ENCODE results near the gene CDC42BPB.

Gene CDC42BPB

DNA sequence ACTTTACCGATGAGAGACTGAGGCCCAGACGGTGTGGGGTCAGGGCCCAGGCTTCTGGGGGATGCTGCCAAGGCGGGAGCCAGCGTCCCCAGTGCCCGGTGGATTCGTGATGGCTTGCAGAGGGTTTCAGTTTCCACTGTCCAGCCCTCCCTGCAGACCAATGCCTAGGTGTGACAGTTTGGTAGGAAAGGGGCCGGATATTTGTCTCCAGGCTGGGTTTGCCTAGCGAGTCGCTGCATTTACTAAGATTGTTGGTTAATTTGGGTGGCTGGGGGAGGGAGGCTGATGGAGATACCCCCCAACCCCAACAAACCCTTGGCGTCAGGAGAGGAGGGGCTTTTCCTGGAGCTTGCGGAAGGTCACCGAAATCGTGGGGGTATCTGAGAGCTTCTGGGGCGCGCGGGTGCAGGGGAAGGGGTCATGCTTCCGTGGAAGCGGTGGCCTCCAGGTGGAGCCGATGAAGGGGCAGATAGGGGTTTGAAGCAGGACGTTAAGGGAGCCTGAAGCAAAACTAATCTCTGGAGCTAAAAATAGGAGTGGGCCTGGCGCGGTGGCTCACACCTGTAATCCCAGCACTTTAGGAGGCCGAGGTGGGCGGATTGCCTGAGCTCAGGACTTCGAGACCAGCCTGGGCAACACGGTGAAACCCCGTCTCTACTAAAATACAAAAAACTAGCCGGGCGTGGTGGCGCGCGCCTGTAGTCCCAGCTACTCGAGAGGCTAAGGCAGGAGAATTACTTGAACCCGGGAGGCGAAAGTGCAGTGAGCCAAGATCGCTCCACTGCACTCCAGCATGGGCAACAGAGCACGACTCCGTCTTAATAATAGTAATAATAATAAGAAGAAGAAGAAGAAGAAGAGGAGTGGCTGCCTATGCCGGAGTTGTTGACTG is 1.1 kb upstream of the CDC42BPB start:
- TF ChIP-seq, protein P1, sequence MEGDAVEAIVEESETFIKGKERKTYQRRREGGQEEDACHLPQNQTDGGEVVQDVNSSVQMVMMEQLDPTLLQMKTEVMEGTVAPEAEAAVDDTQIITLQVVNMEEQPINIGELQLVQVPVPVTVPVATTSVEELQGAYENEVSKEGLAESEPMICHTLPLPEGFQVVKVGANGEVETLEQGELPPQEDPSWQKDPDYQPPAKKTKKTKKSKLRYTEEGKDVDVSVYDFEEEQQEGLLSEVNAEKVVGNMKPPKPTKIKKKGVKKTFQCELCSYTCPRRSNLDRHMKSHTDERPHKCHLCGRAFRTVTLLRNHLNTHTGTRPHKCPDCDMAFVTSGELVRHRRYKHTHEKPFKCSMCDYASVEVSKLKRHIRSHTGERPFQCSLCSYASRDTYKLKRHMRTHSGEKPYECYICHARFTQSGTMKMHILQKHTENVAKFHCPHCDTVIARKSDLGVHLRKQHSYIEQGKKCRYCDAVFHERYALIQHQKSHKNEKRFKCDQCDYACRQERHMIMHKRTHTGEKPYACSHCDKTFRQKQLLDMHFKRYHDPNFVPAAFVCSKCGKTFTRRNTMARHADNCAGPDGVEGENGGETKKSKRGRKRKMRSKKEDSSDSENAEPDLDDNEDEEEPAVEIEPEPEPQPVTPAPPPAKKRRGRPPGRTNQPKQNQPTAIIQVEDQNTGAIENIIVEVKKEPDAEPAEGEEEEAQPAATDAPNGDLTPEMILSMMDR (IDR thresholded peaks at IDR 0.05) = no peak

DNA sequence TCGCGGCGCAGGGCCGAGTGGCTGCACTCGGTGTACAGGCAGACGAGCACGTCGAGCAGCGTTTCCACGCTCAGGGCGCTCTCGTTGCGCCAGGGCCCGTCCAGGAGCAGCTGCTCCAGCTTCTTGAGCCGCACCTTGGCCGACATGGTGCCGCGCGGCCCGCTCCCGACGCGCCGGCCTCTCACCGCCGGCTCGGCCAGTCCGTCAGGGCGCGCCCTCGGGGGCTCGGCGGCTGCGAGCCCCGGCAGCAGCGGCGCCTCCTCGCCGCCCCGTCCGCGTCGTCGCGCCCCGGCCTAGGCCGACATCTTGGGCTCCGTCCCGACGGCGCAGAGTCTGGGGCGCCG is 349 bp downstream of the CDC42BPB start:
- TF ChIP-seq, protein P1 (IDR thresholded peaks at IDR 0.05) = no peak

DNA sequence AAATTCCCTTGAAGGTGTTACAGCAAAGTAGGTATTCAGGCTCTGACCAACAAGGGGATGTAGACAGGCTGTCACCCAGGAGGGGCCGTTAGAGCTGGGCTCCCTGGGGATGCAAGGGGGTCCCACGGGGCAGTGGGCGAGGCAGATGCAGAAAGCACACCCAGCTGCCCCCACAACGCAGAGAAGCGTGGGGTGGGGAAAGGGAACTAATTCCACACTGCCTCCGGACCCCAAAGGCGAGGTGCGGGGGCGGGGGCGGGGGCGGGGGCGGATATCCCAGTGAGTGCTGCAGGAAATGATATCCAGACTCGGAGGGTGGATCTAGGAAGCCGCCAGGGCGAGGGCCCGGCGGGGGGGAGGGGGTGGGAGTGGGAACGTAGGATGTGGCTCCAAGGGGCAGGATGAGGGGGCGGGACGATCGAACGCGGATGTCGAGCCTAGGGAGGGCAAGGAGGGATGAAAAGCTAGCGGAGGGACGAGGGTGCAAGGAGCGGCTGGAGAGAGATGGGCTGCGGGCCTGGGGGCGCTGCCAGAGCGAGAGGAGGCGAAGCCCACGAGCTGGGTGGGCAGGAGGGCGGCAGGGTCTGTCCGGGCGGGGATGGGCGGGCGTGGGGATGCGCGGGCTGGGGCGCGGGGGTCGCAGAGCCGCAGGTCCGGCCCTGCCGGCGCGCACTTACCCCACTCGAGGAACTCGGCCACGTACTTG is 874 bp downstream of the CDC42BPB start:
- TF ChIP-seq, protein P1 (IDR thresholded peaks at IDR 0.05) = no peak

DNA sequence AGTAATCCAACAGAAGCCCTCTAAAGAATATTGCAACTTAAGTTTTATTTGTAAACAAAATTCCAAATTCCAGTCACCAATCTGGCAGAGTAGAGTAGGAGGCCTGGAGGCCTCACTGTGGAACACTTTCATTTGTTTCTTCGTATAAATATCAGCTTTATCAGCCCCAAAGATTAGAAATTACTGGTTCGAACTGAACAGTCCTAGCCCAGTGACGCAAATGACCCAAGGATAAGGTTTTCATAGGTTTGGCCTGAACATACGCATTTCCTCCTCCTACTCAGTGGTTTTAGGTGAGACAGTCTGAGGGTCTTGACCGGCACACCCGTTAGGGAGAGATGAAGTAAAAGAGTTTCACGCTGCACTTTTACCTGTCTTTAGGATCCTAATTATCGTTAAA is 1.7 kb downstream of the CDC42BPB start:
- TF ChIP-seq, protein P1 (IDR thresholded peaks at IDR 0.05) = no peak

DNA sequence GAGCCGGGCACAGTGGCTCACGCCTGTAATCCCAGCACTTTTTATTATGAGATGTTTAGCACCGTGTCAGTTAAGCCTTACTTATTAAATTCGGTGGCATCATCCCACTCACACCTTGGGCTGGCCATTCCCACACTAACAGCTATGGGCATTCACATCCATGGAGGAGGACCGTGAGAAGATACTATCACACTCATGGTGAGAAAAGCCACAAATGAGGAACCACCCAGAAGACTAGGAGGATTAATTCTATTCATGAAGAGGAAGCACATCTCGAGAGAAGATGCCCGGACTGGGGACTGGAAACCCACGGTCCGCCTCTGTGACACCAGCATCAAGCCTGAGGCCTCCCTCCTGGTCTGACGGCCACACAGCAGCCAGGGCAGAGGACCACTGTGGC is 4.9 kb downstream of the CDC42BPB start:
- TF ChIP-seq, protein P1 (IDR thresholded peaks at IDR 0.05) = no peak

DNA sequence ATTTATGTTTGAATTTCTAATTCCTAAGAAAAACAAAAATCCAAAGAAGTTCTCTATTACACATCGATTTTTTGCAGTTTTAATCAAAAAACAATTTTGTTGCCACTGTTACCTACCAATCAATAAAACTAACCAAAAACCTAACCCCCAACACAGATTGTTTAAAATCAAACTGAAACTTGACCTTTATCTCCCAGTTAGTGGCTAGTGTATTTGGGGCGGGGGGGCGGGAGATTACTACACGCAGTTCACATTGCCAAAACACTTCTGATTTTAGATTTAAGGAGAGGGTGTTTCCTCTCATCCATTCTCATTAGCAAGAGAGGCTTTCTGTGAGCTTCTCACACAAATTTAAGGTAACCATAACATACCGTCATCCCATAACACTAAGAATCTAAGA is 6.4 kb downstream of the CDC42BPB start:
- TF ChIP-seq, protein P1 (IDR thresholded peaks at IDR 0.05) = no peak

DNA sequence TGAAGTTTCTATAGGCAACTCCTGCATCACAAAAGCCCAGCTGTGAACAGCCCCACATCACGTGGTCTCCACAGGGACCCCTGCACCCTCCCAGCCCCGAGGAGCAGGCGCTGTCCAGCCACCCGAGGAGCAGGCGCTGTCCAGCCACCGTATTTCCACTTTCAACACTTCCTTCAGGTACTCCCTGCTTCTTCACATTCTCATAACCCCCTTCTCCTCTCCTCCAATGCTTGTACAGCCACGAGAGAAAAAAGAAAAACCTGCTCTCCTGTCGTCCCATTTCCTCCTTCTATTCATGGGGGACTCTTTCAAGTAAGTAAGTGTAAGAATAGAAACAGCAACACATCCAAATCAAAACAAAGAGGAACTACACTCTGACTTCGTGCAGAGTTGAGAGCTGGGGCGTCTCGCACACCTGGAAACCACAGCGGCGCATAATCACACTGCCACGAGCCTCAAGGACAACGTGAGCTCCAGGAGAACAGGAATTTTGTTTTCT is 11.9 kb downstream of the CDC42BPB start:
- TF ChIP-seq, protein P1 (IDR thresholded peaks at IDR 0.05) = no peak

Data from LNCAP (cell line).